WTC11 (cell line): ENCODE data around the gene CCL16. TPM values are rescaled to one million over a fixed set of nuclear protein-coding genes. Genes with fewer than 3 reads are reported as not detected.

Source experiments
- ATAC-seq: fragments of 200-7000 bp; cut with Tn5 transposase; 2 replicates; pipeline ENCODE4 v1.10.0; 2021; ENCODE audit warnings: mild to moderate bottlenecking, moderate library complexity
- CTCF ChIA-PET: fragments of 300-600 bp; sonication (Branson Sonifier 250); formaldehyde crosslinking; loops from one replicate; lab custom pipeline; 2021; ENCODE audit warnings: antibody characterized with exemption; lab: Charles Lee
- POLR2A ChIA-PET: fragments of 350-600 bp; sonication (Branson Sonifier 250); formaldehyde crosslinking; loops from one replicate; lab custom pipeline; 2021; ENCODE audit warnings: antibody characterized with exemption; lab: Charles Lee
- DNase-seq: peaks from one replicate; pipeline ENCODE4 v3.0.0; 2021; ENCODE audit warnings: low spot score
- H3K27ac Mint-ChIP-seq: 2 replicates; pipeline ENCODE4 v1.8.0; 2021; ENCODE audit warnings: mixed read lengths
- H3K27me3 Mint-ChIP-seq: 2 replicates; pipeline ENCODE4 v1.8.0; 2021; ENCODE audit warnings: low read depth, mild to moderate bottlenecking, moderate library complexity, mixed read lengths
- H3K36me3 Mint-ChIP-seq: 2 replicates; pipeline ENCODE4 v1.8.0; 2021; ENCODE audit warnings: mixed read lengths
- H3K4me1 Mint-ChIP-seq: 2 replicates; pipeline ENCODE4 v1.8.0; 2022; ENCODE audit warnings: mixed read lengths
- H3K4me3 Mint-ChIP-seq: 2 replicates; pipeline ENCODE4 v1.8.0; 2021; ENCODE audit warnings: mild to moderate bottlenecking, moderate library complexity, mixed read lengths
- H3K9me3 Mint-ChIP-seq: 2 replicates; pipeline ENCODE4 v1.8.0; 2021; ENCODE audit warnings: mixed read lengths
- ATF1 ChIP-seq: sonication (generic); formaldehyde crosslinking; IDR thresholded peaks from 2 replicates; pipeline ENCODE4 v1.8.1; 2023; ENCODE audit warnings: mild to moderate bottlenecking, moderate library complexity, missing genetic modification reagents
- ATF6 ChIP-seq: sonication (generic); formaldehyde crosslinking; IDR thresholded peaks from 2 replicates; pipeline ENCODE4 v1.8.1; 2023; ENCODE audit warnings: mild to moderate bottlenecking, missing genetic modification reagents
- ELF4 ChIP-seq: sonication (generic); formaldehyde crosslinking; IDR thresholded peaks from 2 replicates; pipeline ENCODE4 v1.8.1; 2022; ENCODE audit warnings: low read depth, mild to moderate bottlenecking, moderate library complexity, missing genetic modification reagents
- GRHL2 ChIP-seq: fragments of 250-450 bp; sonication (Bioruptor Pico); IDR thresholded peaks from 2 replicates; pipeline ENCODE4 v1.8.0; 2022; ENCODE audit warnings: mild to moderate bottlenecking, moderate library complexity; ENCODE audit not compliant: insufficient replicate concordance, severe bottlenecking
- HMGA2 ChIP-seq: fragments of 250-450 bp; sonication (Bioruptor Pico); IDR thresholded peaks from 2 replicates; pipeline ENCODE4 v1.4.0; 2021; ENCODE audit warnings: mild to moderate bottlenecking, moderate library complexity
- HMGXB4 ChIP-seq: sonication (generic); formaldehyde crosslinking; IDR thresholded peaks from 2 replicates; pipeline ENCODE4 v1.8.1; 2023; ENCODE audit warnings: mild to moderate bottlenecking, moderate library complexity, missing genetic modification reagents
- IRF2 ChIP-seq: sonication (generic); formaldehyde crosslinking; IDR thresholded peaks from 2 replicates; pipeline ENCODE4 v1.8.0; 2022; ENCODE audit warnings: low read depth, missing genetic modification reagents, borderline replicate concordance
- JUN ChIP-seq: sonication (generic); formaldehyde crosslinking; IDR thresholded peaks from 2 replicates; pipeline ENCODE4 v1.8.0; 2023; ENCODE audit warnings: mild to moderate bottlenecking, missing genetic modification reagents
- MLX ChIP-seq: sonication (generic); formaldehyde crosslinking; IDR thresholded peaks from 2 replicates; pipeline ENCODE4 v1.8.1; 2023; ENCODE audit warnings: mild to moderate bottlenecking, missing genetic modification reagents, moderate library complexity
- SMAD4 ChIP-seq: sonication (generic); formaldehyde crosslinking; IDR thresholded peaks from 2 replicates; pipeline ENCODE4 v1.8.0; 2022; ENCODE audit warnings: mild to moderate bottlenecking, missing genetic modification reagents
- TP53 ChIP-seq: sonication (generic); formaldehyde crosslinking; IDR thresholded peaks from 2 replicates; pipeline ENCODE4 v1.8.1; 2023; ENCODE audit warnings: mild to moderate bottlenecking, missing genetic modification reagents
- USF1 ChIP-seq: sonication (generic); formaldehyde crosslinking; IDR thresholded peaks from 2 replicates; pipeline ENCODE4 v1.8.0; 2022; ENCODE audit warnings: mild to moderate bottlenecking, missing genetic modification reagents
- USF2 ChIP-seq: sonication (generic); formaldehyde crosslinking; IDR thresholded peaks from 2 replicates; pipeline ENCODE4 v1.8.1; 2023; ENCODE audit warnings: mild to moderate bottlenecking, missing genetic modification reagents, moderate library complexity
- ZNF121 ChIP-seq: sonication (generic); formaldehyde crosslinking; IDR thresholded peaks from 2 replicates; pipeline ENCODE4 v1.8.0; 2023; ENCODE audit warnings: missing genetic modification reagents
- ZNF396 ChIP-seq: fragments of 250-450 bp; sonication (Bioruptor Pico); IDR thresholded peaks from 2 replicates; pipeline ENCODE4 v1.8.0; 2021; ENCODE audit warnings: mild to moderate bottlenecking, moderate library complexity, borderline replicate concordance
- ZNF512 ChIP-seq: sonication (generic); formaldehyde crosslinking; IDR thresholded peaks from 2 replicates; pipeline ENCODE4 v1.8.1; 2022; ENCODE audit warnings: missing genetic modification reagents, borderline replicate concordance
- total RNA-seq: library from RNA; stranded (reverse); gene quantifications from 3 replicates; pipeline ENCODE4 v1.2.3, GENCODE V29; 2021

Gene CCL16
- total RNA-seq, 1 experiment from 2014 or later = not detected

GRCh38 chr17:36014946-36015345 lies 33.6 kb upstream of the CCL16 start:
- TF ChIP-seq HMGA2 (CRISPR knock-in tag) (no peak), TP53 (no peak), JUN (no peak), ZNF512 (CRISPR knock-in tag) (no peak), IRF2 (CRISPR knock-in tag) (no peak), USF2 (CRISPR knock-in tag) (no peak), ZNF396 (CRISPR knock-in tag) (no peak), ATF6 (no peak), ATF1 (no peak), USF1 (no peak), HMGXB4 (CRISPR knock-in tag) (no peak), ZNF121 (CRISPR knock-in tag) (no peak), ELF4 (CRISPR knock-in tag) (no peak)
- Mint-ChIP-seq H3K36me3 (peaks cover 13% of the 10 kb centered on the region; the same call in 1 of the 2 replicates), H3K27ac (no peak overlapping the region), H3K27me3 (peaks cover 7% of the 10 kb centered on the region), H3K4me3 (no peak overlapping the region), H3K9me3 (peaks cover 32% of the 10 kb centered on the region), H3K4me1 (no peaks in the 10 kb centered on the region)
- ChIA-PET CTCF (no interaction called here), POLR2A (no interaction called here)
- DNase-seq = no peak
- no peak for ATAC-seq

GRCh38 chr17:36011201-36011600 lies 29.9 kb upstream of the CCL16 start:
- ATAC-seq = no peak
- no peak overlapping the region for H3K27ac Mint-ChIP-seq
- ChIA-PET CTCF (interaction anchor here (0.7 kb wide), 1 partner anchor 35 kb away, joined by 3 read pairs; no protein-coding TSS in a partner anchor), POLR2A (no interaction called here)
- H3K4me3 Mint-ChIP-seq = no peak overlapping the region
- TF ChIP-seq GRHL2 (CRISPR knock-in tag) = no peak
- TF ChIP-seq SMAD4 = no peak
- TF ChIP-seq MLX (CRISPR knock-in tag) = no peak
- no peak for TF ChIP-seq HMGXB4 (CRISPR knock-in tag)
- no peaks in the 10 kb centered on the region for H3K4me1 Mint-ChIP-seq
- peaks cover 28% of the 10 kb centered on the region for H3K36me3 Mint-ChIP-seq
- DNase-seq = no peak
- H3K9me3 Mint-ChIP-seq = peaks cover 61% of the 10 kb centered on the region
- no peaks in the 10 kb centered on the region for H3K27me3 Mint-ChIP-seq
